Caco-2 (cell line): ENCODE data around the gene CDKN1B. TPM values are rescaled to one million over a fixed set of nuclear protein-coding genes. Genes with fewer than 3 reads are reported as not detected.

Source experiments
- BruUV-seq: library from RNA; stranded (reverse); fragments of 400-500 nt; replicated peaks from 2 replicates; lab custom pipeline; 2021; lab: Mats Ljungman, UMichigan
- CTCF ChIA-PET: fragments of 300-600 bp; sonication (Branson Sonifier 250); formaldehyde crosslinking; loops from one replicate; lab custom pipeline; 2022; ENCODE audit warnings: antibody characterized with exemption; lab: Charles Lee
- POLR2A ChIA-PET: fragments of 300-600 bp; sonication (Branson Sonifier 250); formaldehyde crosslinking; loops from one replicate; lab custom pipeline; 2022; ENCODE audit warnings: antibody characterized with exemption; lab: Charles Lee
- DNase-seq, 2 experiments: peaks; one replicate each; pipeline versions ENCODE4 v3.0.0 to v3.0.0-alpha.2; 2020 to 2022
- H3K27me3 ChIP-seq: replicated peaks from 2 replicates; pipeline ENCODE4 v1.6.0; 2011; ENCODE audit warnings: low read length; ENCODE audit not compliant: control insufficient read depth, insufficient read depth
- H3K36me3 ChIP-seq: 2 replicates; pipeline ENCODE4 v1.5.1; 2011; ENCODE audit warnings: low read length; ENCODE audit not compliant: control insufficient read depth, insufficient read depth
- H3K4me1 ChIP-seq: fragments of 250-450 bp; sonication (Bioruptor Pico); 2 replicates; pipeline ENCODE4 v1.5.1; 2020; ENCODE audit warnings: mild to moderate bottlenecking
- H3K4me3 ChIP-seq: 2 replicates; pipeline ENCODE4 v1.5.1; 2011; ENCODE audit warnings: low read depth, mild to moderate bottlenecking, control low read depth, low read length
- H3K9me3 ChIP-seq: fragments of 250-450 bp; sonication (Bioruptor Pico); 2 replicates; pipeline ENCODE4 v1.5.1; 2020; ENCODE audit warnings: mild to moderate bottlenecking, moderate library complexity
- H3K27ac Mint-ChIP-seq: one replicate; pipeline ENCODE4 v1.8.0; 2022; ENCODE audit warnings: mixed read lengths; ENCODE audit not compliant: unreplicated experiment
- H3K27me3 Mint-ChIP-seq: one replicate; pipeline ENCODE4 v1.8.0; 2022; ENCODE audit warnings: mixed read lengths; ENCODE audit not compliant: insufficient read depth, unreplicated experiment
- H3K36me3 Mint-ChIP-seq: one replicate; pipeline ENCODE4 v1.8.0; 2022; ENCODE audit warnings: mild to moderate bottlenecking, mixed read lengths; ENCODE audit not compliant: insufficient read depth, unreplicated experiment
- H3K4me1 Mint-ChIP-seq: one replicate; pipeline ENCODE4 v1.8.0; 2022; ENCODE audit warnings: low read depth, mixed read lengths; ENCODE audit not compliant: unreplicated experiment
- H3K4me3 Mint-ChIP-seq: one replicate; pipeline ENCODE4 v1.8.0; 2022; ENCODE audit warnings: mild to moderate bottlenecking, moderate library complexity, mixed read lengths; ENCODE audit not compliant: unreplicated experiment
- H3K9me3 Mint-ChIP-seq: one replicate; pipeline ENCODE4 v1.8.0; 2022; ENCODE audit warnings: mixed read lengths; ENCODE audit not compliant: unreplicated experiment
- intact Hi-C: fragments of 100-400 bp; cut with micrococcal nuclease; formaldehyde crosslinking; loops from one replicate; pipeline ENCODE4 v1.10.0; 2022; ENCODE audit not compliant: unreplicated experiment
- total RNA-seq: library from RNA; stranded (reverse); gene quantifications from 2 replicates; pipeline ENCODE4 v1.2.3, GENCODE V29; 2022
- TF ChIP-seq, protein P1 (sequence below), 2 experiments: fragments of 200-600 bp in 1 of 2; IDR thresholded peaks; 1 replicate in 1 of 2; 2 replicates in 1 of 2; pipeline versions ENCODE4 v1.5.1 to v1.8.0; 2011 to 2022; ENCODE audit warnings: antibody characterized with exemption in 1 of 2, control low read depth in 1 of 2, inconsistent platforms in 1 of 2, low read depth in 1 of 2, low read length in 1 of 2, mild to moderate bottlenecking in 1 of 2, moderate library complexity in 1 of 2; ENCODE audit not compliant: insufficient read depth in 1 of 2, severe bottlenecking in 1 of 2, unreplicated experiment in 1 of 2

CDKN1B gene
- total RNA-seq, 1 experiment from 2014 or later: 115 TPM

DNA sequence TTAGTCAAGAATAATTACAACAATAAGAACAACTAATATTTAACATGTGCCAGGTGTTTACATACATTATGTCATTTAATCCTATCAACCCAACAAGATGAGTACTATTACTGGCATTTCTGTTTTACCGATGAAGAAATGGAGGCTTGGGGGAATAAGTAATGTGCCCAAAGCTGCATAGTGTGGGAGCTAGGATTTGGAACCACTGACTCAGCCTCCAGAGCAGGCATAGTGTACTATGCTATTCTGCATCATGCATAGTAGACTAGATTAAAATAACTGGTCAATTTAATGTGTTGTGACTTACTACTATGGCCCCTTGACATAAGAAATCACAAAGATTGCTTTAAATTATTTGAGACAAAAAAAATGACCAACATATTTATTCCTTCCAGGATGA, 30.7 kb upstream of the CDKN1B start:
- CTCF ChIA-PET: no interaction called here
- H3K4me1 ChIP-seq: peaks cover 20% of the 10 kb centered on the region
- POLR2A ChIA-PET: no interaction called here
- intact Hi-C loops: no loop called here
- H3K4me3 Mint-ChIP-seq: no peak overlapping the region
- DNase-seq: no peak
- BruUV-seq: no TSS peak
- H3K9me3 Mint-ChIP-seq: no peaks in the 10 kb centered on the region
- no peaks in the 10 kb centered on the region for H3K36me3 ChIP-seq
- H3K27ac Mint-ChIP-seq: no peak overlapping the region
- no peaks in the 10 kb centered on the region for H3K27me3 ChIP-seq
- peaks cover 16% of the 10 kb centered on the region for H3K4me1 Mint-ChIP-seq
- no peak overlapping the region for H3K4me3 ChIP-seq
- no peaks in the 10 kb centered on the region for H3K9me3 ChIP-seq
- TF ChIP-seq, protein P1, sequence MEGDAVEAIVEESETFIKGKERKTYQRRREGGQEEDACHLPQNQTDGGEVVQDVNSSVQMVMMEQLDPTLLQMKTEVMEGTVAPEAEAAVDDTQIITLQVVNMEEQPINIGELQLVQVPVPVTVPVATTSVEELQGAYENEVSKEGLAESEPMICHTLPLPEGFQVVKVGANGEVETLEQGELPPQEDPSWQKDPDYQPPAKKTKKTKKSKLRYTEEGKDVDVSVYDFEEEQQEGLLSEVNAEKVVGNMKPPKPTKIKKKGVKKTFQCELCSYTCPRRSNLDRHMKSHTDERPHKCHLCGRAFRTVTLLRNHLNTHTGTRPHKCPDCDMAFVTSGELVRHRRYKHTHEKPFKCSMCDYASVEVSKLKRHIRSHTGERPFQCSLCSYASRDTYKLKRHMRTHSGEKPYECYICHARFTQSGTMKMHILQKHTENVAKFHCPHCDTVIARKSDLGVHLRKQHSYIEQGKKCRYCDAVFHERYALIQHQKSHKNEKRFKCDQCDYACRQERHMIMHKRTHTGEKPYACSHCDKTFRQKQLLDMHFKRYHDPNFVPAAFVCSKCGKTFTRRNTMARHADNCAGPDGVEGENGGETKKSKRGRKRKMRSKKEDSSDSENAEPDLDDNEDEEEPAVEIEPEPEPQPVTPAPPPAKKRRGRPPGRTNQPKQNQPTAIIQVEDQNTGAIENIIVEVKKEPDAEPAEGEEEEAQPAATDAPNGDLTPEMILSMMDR (IDR thresholded peaks at IDR 0.05; ENCODE audit: insufficient read depth in 1 of 2, low read depth in 1 of 2, low read length in 1 of 2, severe bottlenecking in 1 of 2, unreplicated experiment in 1 of 2): no peak
- H3K27me3 Mint-ChIP-seq: no peaks in the 10 kb centered on the region
- no peaks in the 10 kb centered on the region for H3K36me3 Mint-ChIP-seq

DNA sequence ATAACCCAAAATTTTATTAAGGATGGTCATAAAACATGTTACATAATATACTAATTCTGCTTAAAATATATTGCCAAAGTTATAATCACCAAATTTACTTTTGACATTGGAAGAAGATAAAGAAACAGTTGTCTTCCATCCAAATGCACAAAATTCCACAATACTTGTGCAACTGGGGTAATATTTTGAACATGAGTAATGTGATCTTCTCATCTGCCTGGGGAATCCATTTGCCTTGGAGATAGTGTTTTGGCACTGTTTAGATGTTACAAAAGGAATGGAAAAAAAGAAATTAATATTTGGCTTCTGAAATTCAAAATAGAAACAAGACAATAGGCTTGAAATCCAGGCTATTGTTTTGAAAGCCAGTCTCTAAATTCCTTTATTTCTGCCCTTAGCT, 30.2 kb upstream of the CDKN1B start:
- Histone ChIP-seq H3K4me3 (no peak overlapping the region), H3K4me1 (peaks cover 20% of the 10 kb centered on the region), H3K9me3 (no peaks in the 10 kb centered on the region), H3K36me3 (no peaks in the 10 kb centered on the region), H3K27me3 (no peaks in the 10 kb centered on the region)
- no peaks in the 10 kb centered on the region for H3K36me3 Mint-ChIP-seq
- no peaks in the 10 kb centered on the region for H3K9me3 Mint-ChIP-seq
- H3K4me3 Mint-ChIP-seq: no peak overlapping the region
- ChIA-PET POLR2A (no interaction called here), CTCF (no interaction called here)
- H3K27ac Mint-ChIP-seq: no peak overlapping the region
- H3K27me3 Mint-ChIP-seq: no peaks in the 10 kb centered on the region
- intact Hi-C loops: no loop called here
- BruUV-seq: no TSS peak
- H3K4me1 Mint-ChIP-seq: peaks cover 16% of the 10 kb centered on the region
- TF ChIP-seq, protein P1 (IDR thresholded peaks at IDR 0.05; ENCODE audit: insufficient read depth in 1 of 2, low read depth in 1 of 2, low read length in 1 of 2, severe bottlenecking in 1 of 2, unreplicated experiment in 1 of 2): no peak
- no peak for DNase-seq

DNA sequence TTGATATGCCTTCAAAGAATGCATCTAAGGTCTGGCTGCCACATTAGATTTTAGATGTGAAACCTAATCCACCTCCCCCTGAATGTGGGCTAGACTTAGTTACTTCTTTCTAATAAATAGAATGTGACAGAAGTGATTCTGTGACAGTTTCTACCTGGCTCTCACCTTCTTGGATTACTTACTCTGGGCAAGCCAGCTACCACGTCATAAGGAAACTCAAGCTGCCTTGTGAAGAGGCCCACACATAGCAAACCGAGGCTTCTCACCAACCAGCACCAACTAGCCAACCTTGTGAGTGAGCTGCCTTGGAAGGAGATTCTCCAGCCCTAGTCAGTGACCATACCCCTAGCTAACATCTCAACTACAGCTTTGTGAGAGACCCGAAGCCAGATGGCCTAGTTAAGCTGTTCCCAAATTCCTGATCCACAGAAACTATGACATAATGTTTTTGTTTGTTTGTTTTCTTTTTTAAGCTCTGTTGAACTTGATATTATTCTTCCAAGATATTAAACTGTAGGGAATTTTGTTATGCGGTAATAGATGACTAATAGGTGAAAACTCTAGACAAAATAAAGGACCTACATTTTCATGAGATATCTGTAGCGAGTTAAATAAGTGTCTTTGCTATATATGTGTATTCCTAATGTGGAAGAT, 27.4 kb upstream of the CDKN1B start:
- no peak overlapping the region for H3K27ac Mint-ChIP-seq
- H3K4me1 ChIP-seq: peaks cover 20% of the 10 kb centered on the region
- H3K9me3 Mint-ChIP-seq: no peaks in the 10 kb centered on the region
- ChIA-PET CTCF (interaction anchor here (0.6 kb wide), 1 partner anchor 205 kb away, joined by 3 read pairs; no protein-coding TSS in a partner anchor), POLR2A (interaction anchor here (0.6 kb wide), 1 partner anchor 965 kb away, joined by 3 read pairs; no protein-coding TSS in a partner anchor)
- no peaks in the 10 kb centered on the region for H3K27me3 ChIP-seq
- no peaks in the 10 kb centered on the region for H3K36me3 Mint-ChIP-seq
- peaks cover 13% of the 10 kb centered on the region for H3K4me1 Mint-ChIP-seq
- H3K27me3 Mint-ChIP-seq: no peaks in the 10 kb centered on the region
- intact Hi-C loops: no loop called here
- TF ChIP-seq, protein P1 (IDR thresholded peaks at IDR 0.05; ENCODE audit: insufficient read depth in 1 of 2, low read depth in 1 of 2, low read length in 1 of 2, severe bottlenecking in 1 of 2, unreplicated experiment in 1 of 2): no peak
- H3K9me3 ChIP-seq: no peaks in the 10 kb centered on the region
- H3K4me3 Mint-ChIP-seq: no peak overlapping the region
- H3K4me3 ChIP-seq: no peak overlapping the region
- no peak for DNase-seq
- no peaks in the 10 kb centered on the region for H3K36me3 ChIP-seq
- BruUV-seq: no TSS peak
